Stimulated activated naive B cell treated with anti-CD40 and anti-IgM and Interleukin-4, amounts not matched to agents 10 μg/mL and 1 μg/mL and 100 μg/mL, for 72 hours (primary cell): Measurements from ENCODE around the gene WFDC1.

ENCODE experiments used
- ATAC-seq, 2 donors: fragments of 150-1000 bp; cut with Tn5 transposase; replicated peaks; 2 replicates each; pipeline ENCODE4 v1.10.0; 2021; ENCODE audit warnings: moderate library complexity in 1 of 2
- DNase-seq: peaks from one replicate; pipeline ENCODE4 v3.0.0; 2021
- H3K27ac Mint-ChIP-seq: one replicate; pipeline ENCODE4 v1.8.0; 2022; ENCODE audit warnings: mild to moderate bottlenecking, mixed read lengths
- H3K27me3 Mint-ChIP-seq, 2 donors: one replicate each; pipeline ENCODE4 v1.8.0; 2022; ENCODE audit warnings: mixed read lengths in 2 of 2
- H3K36me3 Mint-ChIP-seq, 2 donors: one replicate each; pipeline ENCODE4 v1.8.0; 2022; ENCODE audit warnings: mixed read lengths in 2 of 2, mild to moderate bottlenecking in 1 of 2
- H3K4me1 Mint-ChIP-seq, 2 donors: one replicate each; pipeline ENCODE4 v1.8.0; 2022; ENCODE audit warnings: mixed read lengths in 2 of 2, mild to moderate bottlenecking in 1 of 2
- H3K4me3 Mint-ChIP-seq, 2 donors: one replicate each; pipeline ENCODE4 v1.8.0; 2022; ENCODE audit warnings: mild to moderate bottlenecking in 2 of 2, mixed read lengths in 2 of 2, moderate library complexity in 1 of 2
- H3K9me3 Mint-ChIP-seq, 2 donors: one replicate each; pipeline ENCODE4 v1.8.0; 2022; ENCODE audit warnings: mixed read lengths in 2 of 2, mild to moderate bottlenecking in 1 of 2

The WFDC1 gene

GRCh38 chr16:84262939-84263338, 31.7 kb upstream of the WFDC1 start:
- no peak overlapping the region for H3K27ac Mint-ChIP-seq
- peaks cover 4 to 8% of the 10 kb centered on the region in 2 donors for H3K9me3 Mint-ChIP-seq
- DNase-seq (no peak), ATAC-seq (no peak)
- peaks cover 29 to 40% of the 10 kb centered on the region in 2 donors for H3K27me3 Mint-ChIP-seq
- no peak overlapping the region for H3K4me3 Mint-ChIP-seq
- H3K4me1 Mint-ChIP-seq, result no peaks in the 10 kb centered on the region
- H3K36me3 Mint-ChIP-seq, result peaks cover 0 to 5% of the 10 kb centered on the region in 2 donors

DNA sequence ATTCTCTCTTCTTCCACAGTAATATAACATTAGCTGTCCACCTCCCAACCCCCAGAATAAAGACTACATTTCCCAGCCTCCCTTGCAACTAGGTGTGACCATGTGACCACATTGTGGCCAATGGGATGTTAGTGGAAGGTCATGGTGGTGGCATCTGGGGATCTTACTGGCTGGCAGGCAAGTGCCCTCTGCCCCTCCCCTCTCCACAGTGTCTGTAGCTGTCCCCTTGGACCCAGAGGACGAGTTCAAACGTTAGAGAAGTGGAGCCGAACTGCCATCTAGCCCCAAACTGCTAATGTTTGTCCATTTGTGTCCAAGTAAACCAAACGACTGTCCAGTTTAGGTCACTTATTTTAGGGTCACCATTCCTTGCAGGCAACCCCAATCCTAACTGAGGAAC, 28.2 kb upstream of the WFDC1 start:
- Mint-ChIP-seq H3K27ac (no peak overlapping the region), H3K27me3 (peaks cover 16 to 26% of the 10 kb centered on the region in 2 donors), H3K4me3 (no peak overlapping the region), H3K4me1 (no peaks in the 10 kb centered on the region), H3K9me3 (peaks cover 0 to 2% of the 10 kb centered on the region in 2 donors), H3K36me3 (no peaks in the 10 kb centered on the region)
- ATAC-seq (peak; percentile 84 to 97), DNase-seq (peak; percentile 6)

DNA sequence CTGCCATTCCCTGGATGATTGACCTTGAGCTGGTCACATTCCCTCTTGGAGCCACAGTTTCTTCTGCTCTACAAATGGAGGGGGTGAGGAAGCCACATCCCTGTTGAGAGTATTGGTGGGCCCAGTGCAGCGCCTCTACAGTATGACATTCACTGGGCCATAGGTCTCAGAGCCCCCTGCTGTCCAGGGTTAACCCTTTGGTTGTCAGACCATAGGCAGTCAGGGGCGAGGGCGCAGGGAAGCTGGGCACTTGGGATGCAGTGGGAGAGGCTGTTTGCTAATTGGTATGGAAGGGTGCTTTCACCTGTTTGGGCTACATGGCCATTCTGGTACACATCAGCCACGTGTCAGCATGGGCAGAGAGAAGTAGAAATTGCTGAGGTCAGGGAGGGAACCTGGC, 27.3 kb upstream of the WFDC1 start:
- no peak overlapping the region for H3K4me3 Mint-ChIP-seq
- H3K9me3 Mint-ChIP-seq, result peaks cover 0 to 2% of the 10 kb centered on the region in 2 donors
- no peaks in the 10 kb centered on the region for H3K36me3 Mint-ChIP-seq
- ATAC-seq (no peak), DNase-seq (no peak)
- H3K27ac Mint-ChIP-seq, result no peak overlapping the region
- no peaks in the 10 kb centered on the region for H3K4me1 Mint-ChIP-seq
- H3K27me3 Mint-ChIP-seq, result peaks cover 16 to 24% of the 10 kb centered on the region in 2 donors

GRCh38 chr16:84268291-84269040, 26.2 kb upstream of the WFDC1 start:
- ATAC-seq (no peak), DNase-seq (no peak)
- H3K4me1 Mint-ChIP-seq, result no peaks in the 10 kb centered on the region
- no peak overlapping the region for H3K4me3 Mint-ChIP-seq
- peaks cover 16% of the 10 kb centered on the region in 2 donors for H3K27me3 Mint-ChIP-seq
- H3K36me3 Mint-ChIP-seq, result no peaks in the 10 kb centered on the region
- H3K9me3 Mint-ChIP-seq, result peaks cover 0 to 2% of the 10 kb centered on the region in 2 donors
- no peak overlapping the region for H3K27ac Mint-ChIP-seq

- H3K9me3 Mint-ChIP-seq, result peaks cover 0 to 2% of the 10 kb centered on the region in 2 donors
- DNase-seq, result no peak
- no peak overlapping the region for H3K27ac Mint-ChIP-seq
- H3K36me3 Mint-ChIP-seq, result no peaks in the 10 kb centered on the region
- peaks cover under 1 to 4% of the 10 kb centered on the region in 2 donors for H3K27me3 Mint-ChIP-seq
- ATAC-seq, result no peak
- H3K4me3 Mint-ChIP-seq, result no peak overlapping the region
- H3K4me1 Mint-ChIP-seq, result no peaks in the 10 kb centered on the region
Measured at GRCh38 chr16:84270071-84270470, 24.6 kb upstream of the WFDC1 start.

GRCh38 chr16:84270531-84270930, 24.1 kb upstream of the WFDC1 start:
- Mint-ChIP-seq H3K4me3 (no peak overlapping the region), H3K27ac (peak overlapping the region; percentile 32), H3K27me3 (peaks cover 0 to 3% of the 10 kb centered on the region in 2 donors), H3K36me3 (no peaks in the 10 kb centered on the region), H3K4me1 (no peaks in the 10 kb centered on the region), H3K9me3 (peaks cover 0 to 2% of the 10 kb centered on the region in 2 donors)
- DNase-seq, result no peak
- no peak for ATAC-seq

GRCh38 chr16:84271037-84271436, 23.6 kb upstream of the WFDC1 start:
- Mint-ChIP-seq H3K27me3 (peaks cover 0 to 8% of the 10 kb centered on the region in 2 donors), H3K9me3 (peaks cover 0 to 2% of the 10 kb centered on the region in 2 donors), H3K4me3 (no peak overlapping the region), H3K27ac (no peak overlapping the region), H3K36me3 (no peaks in the 10 kb centered on the region), H3K4me1 (no peaks in the 10 kb centered on the region)
- no peak for DNase-seq
- no peak for ATAC-seq

GRCh38 chr16:84271866-84272265, 22.8 kb upstream of the WFDC1 start:
- Mint-ChIP-seq H3K27ac (no peak overlapping the region), H3K4me1 (no peaks in the 10 kb centered on the region), H3K9me3 (no peaks in the 10 kb centered on the region), H3K4me3 (no peak overlapping the region), H3K36me3 (no peaks in the 10 kb centered on the region), H3K27me3 (peaks cover 0 to 8% of the 10 kb centered on the region in 2 donors)
- DNase-seq, result no peak
- no peak for ATAC-seq

GRCh38 chr16:84272740-84273320, 21.8 kb upstream of the WFDC1 start:
- Mint-ChIP-seq H3K4me3 (no peak overlapping the region), H3K36me3 (no peaks in the 10 kb centered on the region), H3K9me3 (no peaks in the 10 kb centered on the region), H3K4me1 (no peaks in the 10 kb centered on the region), H3K27ac (no peak overlapping the region), H3K27me3 (peaks cover 0 to 5% of the 10 kb centered on the region in 2 donors)
- no peak for ATAC-seq
- no peak for DNase-seq

- no peaks in the 10 kb centered on the region for H3K9me3 Mint-ChIP-seq
- no peak for ATAC-seq
- no peaks in the 10 kb centered on the region for H3K36me3 Mint-ChIP-seq
- no peak for DNase-seq
- no peaks in the 10 kb centered on the region for H3K4me1 Mint-ChIP-seq
- peaks cover 0 to 5% of the 10 kb centered on the region in 2 donors for H3K27me3 Mint-ChIP-seq
- H3K27ac Mint-ChIP-seq, result no peak overlapping the region
- H3K4me3 Mint-ChIP-seq, result no peak overlapping the region
Measured at GRCh38 chr16:84274515-84274914, 20.2 kb upstream of the WFDC1 start.

DNA sequence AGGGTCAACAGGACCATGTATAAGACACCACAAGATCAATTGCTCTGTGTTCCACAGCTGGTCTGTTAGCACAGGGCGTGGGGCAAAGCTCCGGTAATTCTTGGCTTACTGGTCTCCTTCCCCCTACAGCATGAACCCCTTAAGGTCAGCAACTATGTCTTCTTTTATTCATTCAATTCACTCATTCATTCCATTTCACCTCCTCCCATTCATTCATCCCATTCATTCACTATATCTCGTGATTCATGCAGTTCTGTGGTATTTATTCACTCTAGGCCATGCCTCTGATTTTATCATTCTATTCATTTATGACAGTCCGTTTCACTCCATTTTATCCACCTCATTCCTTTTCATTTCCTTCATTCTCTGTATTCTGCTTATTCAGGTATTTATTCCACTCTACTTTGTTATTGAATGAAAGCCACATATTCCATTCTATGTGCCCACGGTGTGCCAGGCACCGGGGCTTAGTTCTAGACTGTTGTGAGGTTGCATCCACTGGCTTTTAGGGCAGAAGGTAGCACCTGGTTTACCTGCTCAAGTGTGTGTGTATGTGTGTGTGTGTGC, 19.0 kb upstream of the WFDC1 start:
- Mint-ChIP-seq H3K4me3 (no peak overlapping the region), H3K27ac (no peak overlapping the region), H3K9me3 (no peaks in the 10 kb centered on the region), H3K36me3 (no peaks in the 10 kb centered on the region), H3K27me3 (peaks cover 0 to 9% of the 10 kb centered on the region in 2 donors), H3K4me1 (no peaks in the 10 kb centered on the region)
- DNase-seq (no peak), ATAC-seq (no peak)

- no peaks in the 10 kb centered on the region for H3K9me3 Mint-ChIP-seq
- H3K4me3 Mint-ChIP-seq, result no peak overlapping the region
- peaks cover 9 to 15% of the 10 kb centered on the region in 2 donors for H3K27me3 Mint-ChIP-seq
- no peaks in the 10 kb centered on the region for H3K36me3 Mint-ChIP-seq
- no peak overlapping the region for H3K27ac Mint-ChIP-seq
- H3K4me1 Mint-ChIP-seq, result no peaks in the 10 kb centered on the region
- DNase-seq, result peak; percentile 12
- peak; percentile 71 to 78 for ATAC-seq
Measured at GRCh38 chr16:84277244-84277823, 17.3 kb upstream of the WFDC1 start.

DNA sequence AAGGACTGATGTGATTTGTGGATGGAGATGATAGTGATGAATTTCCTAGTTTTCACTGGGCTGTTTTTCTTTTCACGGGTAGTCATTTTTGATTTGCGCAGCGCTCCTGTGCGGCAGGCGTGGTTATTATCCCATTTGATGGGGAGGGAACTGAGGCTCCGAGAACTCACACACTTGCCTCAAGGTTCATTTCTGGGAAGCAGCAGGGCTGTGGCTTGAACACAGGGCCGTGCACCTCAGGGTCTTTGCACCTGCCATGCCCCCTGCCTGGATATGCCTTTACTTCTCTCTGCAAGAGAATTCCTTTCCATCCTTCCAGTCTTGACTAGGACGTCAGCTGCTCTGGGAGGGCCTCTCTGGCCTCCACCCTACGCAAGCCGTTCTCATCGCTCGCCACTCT, 16.3 kb upstream of the WFDC1 start:
- ATAC-seq (no peak), DNase-seq (no peak)
- Mint-ChIP-seq H3K36me3 (no peaks in the 10 kb centered on the region), H3K9me3 (no peaks in the 10 kb centered on the region), H3K4me1 (no peaks in the 10 kb centered on the region), H3K27ac (no peak overlapping the region), H3K4me3 (no peak overlapping the region), H3K27me3 (peaks cover 17 to 21% of the 10 kb centered on the region in 2 donors)

GRCh38 chr16:84278968-84279367, 15.7 kb upstream of the WFDC1 start:
- H3K9me3 Mint-ChIP-seq, result no peaks in the 10 kb centered on the region
- H3K36me3 Mint-ChIP-seq, result no peaks in the 10 kb centered on the region
- no peak for ATAC-seq
- H3K4me1 Mint-ChIP-seq, result no peaks in the 10 kb centered on the region
- DNase-seq, result no peak
- no peak overlapping the region for H3K4me3 Mint-ChIP-seq
- peaks cover 24 to 26% of the 10 kb centered on the region in 2 donors for H3K27me3 Mint-ChIP-seq
- H3K27ac Mint-ChIP-seq, result no peak overlapping the region

DNA sequence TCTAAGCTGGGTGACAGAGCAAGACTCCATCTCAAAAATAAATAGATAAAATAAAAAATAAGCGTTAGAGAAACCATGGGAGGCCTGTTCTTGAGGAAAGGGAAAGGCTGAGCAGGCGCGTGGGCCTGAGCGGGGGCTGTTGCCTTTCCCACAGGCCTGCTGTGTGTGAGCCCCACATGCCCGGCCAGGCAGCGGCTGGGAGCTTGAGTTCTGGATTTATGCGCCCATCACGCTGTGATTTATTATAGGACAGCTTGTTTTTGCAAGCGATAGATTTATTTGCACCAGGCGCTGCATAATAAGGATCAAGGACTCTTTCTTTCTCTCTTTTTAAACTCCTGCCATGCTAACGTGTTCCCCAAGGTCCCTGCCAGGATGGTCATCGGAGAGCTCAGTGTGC, 14.8 kb upstream of the WFDC1 start:
- ATAC-seq, result no peak
- peaks cover 28 to 30% of the 10 kb centered on the region in 2 donors for H3K27me3 Mint-ChIP-seq
- H3K27ac Mint-ChIP-seq, result no peak overlapping the region
- H3K4me3 Mint-ChIP-seq, result no peak overlapping the region
- H3K9me3 Mint-ChIP-seq, result no peaks in the 10 kb centered on the region
- H3K4me1 Mint-ChIP-seq, result no peaks in the 10 kb centered on the region
- H3K36me3 Mint-ChIP-seq, result no peaks in the 10 kb centered on the region
- DNase-seq, result no peak
